Breast epithelium (tissue), 3 donors: ENCODE results near the gene ALOX12B.

Source experiments
- CTCF ChIP-seq, 3 donors: fragments of 450-650 bp; IDR thresholded peaks; one replicate each; pipeline ENCODE4 v1.5.1; 2016 to 2017; ENCODE audit warnings: antibody characterized with exemption in 3 of 3, mild to moderate bottlenecking in 3 of 3, moderate library complexity in 3 of 3
- POLR2A ChIP-seq: fragments of 450-650 bp; IDR thresholded peaks from one replicate; pipeline ENCODE4 v1.6.1; 2016; ENCODE audit warnings: antibody characterized with exemption, mild to moderate bottlenecking, moderate library complexity
- POLR2AphosphoS5 ChIP-seq, 3 donors: sonication (generic); formaldehyde crosslinking; IDR thresholded peaks; one replicate each; pipeline ENCODE4 v1.6.1; 2017; ENCODE audit warnings: antibody characterized with exemption in 3 of 3

- TF ChIP-seq CTCF (IDR thresholded peaks at IDR 0.05) = no peak
- no peak for TF ChIP-seq POLR2A
- no peak for TF ChIP-seq POLR2AphosphoS5 (IDR thresholded peaks at IDR 0.05)
These were observed 3.6 kb upstream of the ALOX12B start for GRCh38 chr17:8091033-8091687.
